Measurements from ENCODE around the gene TNFRSF19.

GRCh38 chr13:23678795-23679194 is 108.6 kb downstream of the TNFRSF19 start:
- TF ChIP-seq, protein P1, sequence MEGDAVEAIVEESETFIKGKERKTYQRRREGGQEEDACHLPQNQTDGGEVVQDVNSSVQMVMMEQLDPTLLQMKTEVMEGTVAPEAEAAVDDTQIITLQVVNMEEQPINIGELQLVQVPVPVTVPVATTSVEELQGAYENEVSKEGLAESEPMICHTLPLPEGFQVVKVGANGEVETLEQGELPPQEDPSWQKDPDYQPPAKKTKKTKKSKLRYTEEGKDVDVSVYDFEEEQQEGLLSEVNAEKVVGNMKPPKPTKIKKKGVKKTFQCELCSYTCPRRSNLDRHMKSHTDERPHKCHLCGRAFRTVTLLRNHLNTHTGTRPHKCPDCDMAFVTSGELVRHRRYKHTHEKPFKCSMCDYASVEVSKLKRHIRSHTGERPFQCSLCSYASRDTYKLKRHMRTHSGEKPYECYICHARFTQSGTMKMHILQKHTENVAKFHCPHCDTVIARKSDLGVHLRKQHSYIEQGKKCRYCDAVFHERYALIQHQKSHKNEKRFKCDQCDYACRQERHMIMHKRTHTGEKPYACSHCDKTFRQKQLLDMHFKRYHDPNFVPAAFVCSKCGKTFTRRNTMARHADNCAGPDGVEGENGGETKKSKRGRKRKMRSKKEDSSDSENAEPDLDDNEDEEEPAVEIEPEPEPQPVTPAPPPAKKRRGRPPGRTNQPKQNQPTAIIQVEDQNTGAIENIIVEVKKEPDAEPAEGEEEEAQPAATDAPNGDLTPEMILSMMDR (IDR thresholded peaks at IDR 0.05; ENCODE audit: poor library complexity): no peak
- TF ChIP-seq EZH2 (IDR thresholded peaks at IDR 0.05; ENCODE audit: borderline replicate concordance) (no peak), EZH2phosphoT487 (IDR thresholded peaks at IDR 0.05; ENCODE audit: low read depth, severe bottlenecking, unreplicated experiment) (no peak)
